Lung microvascular endothelial cell (primary cell): Measurements from ENCODE around the gene NMNAT3. TPM values are rescaled to one million over a fixed set of nuclear protein-coding genes. Genes with fewer than 3 reads are reported as not detected.

Source experiments
- DNase-seq, 2 donors: peaks; one replicate each; pipeline versions ENCODE4 v3.0.0 to v3.0.0-alpha.2; 2010; ENCODE audit warnings: low read depth in 2 of 2
- total RNA-seq: library from RNA; depleted of rRNA; stranded (reverse); fragments of >200 nt; gene quantifications from 2 replicates; pipeline ENCODE4 v1.2.1, GENCODE V29; 2014

The NMNAT3 gene
- total RNA-seq, 1 donor from 2014 or later: 1.6 TPM

GRCh38 chr3:139522421-139522820 lies 155.4 kb downstream of the NMNAT3 start:
- DNase-seq: no peak

- DNase-seq: no peak
Observed at GRCh38 chr3:139521816-139522215, 156.0 kb downstream of the NMNAT3 start.

- no peak for DNase-seq
Observed at GRCh38 chr3:139521144-139521543, 156.6 kb downstream of the NMNAT3 start.

GRCh38 chr3:139519998-139520737 lies 157.6 kb downstream of the NMNAT3 start:
- DNase-seq: no peak

- no peak for DNase-seq
Observed at GRCh38 chr3:139518926-139519842, 158.6 kb downstream of the NMNAT3 start.

GRCh38 chr3:139518306-139518705 lies 159.5 kb downstream of the NMNAT3 start:
- no peak for DNase-seq

GRCh38 chr3:139517321-139518065 lies 160.3 kb downstream of the NMNAT3 start:
- no peak for DNase-seq

- DNase-seq: no peak
Observed at GRCh38 chr3:139514741-139515140, 163.0 kb downstream of the NMNAT3 start.

Other genes with a start within 250 kb of the NMNAT3 start
- not detected in 2 replicates for gene RBP2, start 201.5 kb downstream of the NMNAT3 start, total RNA-seq
- 126 and 362 TPM in 2 replicates for gene RBP1, start 138.2 kb downstream of the NMNAT3 start, total RNA-seq